TTC549 (cell line): ENCODE measurements around the gene ANKRD22.
"Not testable (repeated sequence)": the region's sequence is repeated elsewhere in the genome, so short reads cannot be mapped to it uniquely, and the experiment has no call there.

Experiments used
- FAIRE-seq: peaks from 2 replicates; lab custom pipeline; 2012; peaks lifted over from hg19 to GRCh38; lab: Jason Lieb, UNC

Gene ANKRD22

GRCh38 chr10:88877298-88877697 is 25.7 kb upstream of the ANKRD22 start:
- FAIRE-seq = no peak

GRCh38 chr10:88875081-88875480 is 23.4 kb upstream of the ANKRD22 start:
- FAIRE-seq = no peak

- no peak for FAIRE-seq
These were observed 22.6 kb upstream of the ANKRD22 start for GRCh38 chr10:88874281-88874680.

GRCh38 chr10:88873757-88874156 is 22.1 kb upstream of the ANKRD22 start:
- no peak for FAIRE-seq

- no peak for FAIRE-seq
These were observed 18.4 kb upstream of the ANKRD22 start for GRCh38 chr10:88870089-88870488.

- no peak for FAIRE-seq
These were observed 14.8 kb upstream of the ANKRD22 start for GRCh38 chr10:88866454-88866853.

- no peak for FAIRE-seq
These were observed 13.7 kb upstream of the ANKRD22 start for GRCh38 chr10:88865281-88865876.

GRCh38 chr10:88861036-88861435 is 9.4 kb upstream of the ANKRD22 start:
- no peak for FAIRE-seq

GRCh38 chr10:88858491-88858890 is 6.8 kb upstream of the ANKRD22 start:
- FAIRE-seq = no peak

GRCh38 chr10:88857831-88858230 is 6.2 kb upstream of the ANKRD22 start:
- FAIRE-seq = no peak

- no peak for FAIRE-seq
These were observed 3.0 kb upstream of the ANKRD22 start for GRCh38 chr10:88854684-88855083.

- FAIRE-seq = no peak
These were observed 1.7 kb upstream of the ANKRD22 start for GRCh38 chr10:88853155-88853881.

GRCh38 chr10:88852327-88852726 is 683 bp upstream of the ANKRD22 start:
- FAIRE-seq = no peak

- FAIRE-seq = no peak
These were observed 932 bp downstream of the ANKRD22 start for GRCh38 chr10:88850712-88851111.

- no peak for FAIRE-seq
These were observed 2.4 kb downstream of the ANKRD22 start for GRCh38 chr10:88849234-88849633.

GRCh38 chr10:88848499-88848898 is 3.1 kb downstream of the ANKRD22 start:
- FAIRE-seq = no peak

GRCh38 chr10:88843171-88843570 is 8.5 kb downstream of the ANKRD22 start:
- FAIRE-seq = no peak

GRCh38 chr10:88841316-88842111 is 10.1 kb downstream of the ANKRD22 start:
- no peak for FAIRE-seq

- no peak for FAIRE-seq
These were observed 10.8 kb downstream of the ANKRD22 start for GRCh38 chr10:88840881-88841280.

- FAIRE-seq = no peak
These were observed 11.5 kb downstream of the ANKRD22 start for GRCh38 chr10:88840104-88840503.

GRCh38 chr10:88838766-88839350 is 12.8 kb downstream of the ANKRD22 start:
- no peak for FAIRE-seq

GRCh38 chr10:88837632-88838031 is 14.0 kb downstream of the ANKRD22 start:
- not testable (repeated sequence) for FAIRE-seq

- FAIRE-seq = no peak
These were observed 15.8 kb downstream of the ANKRD22 start for GRCh38 chr10:88835910-88836221.
